Heart left ventricle (tissue), 16 donors: ENCODE results near the gene KCND3. TPM values are rescaled to one million over a fixed set of nuclear protein-coding genes. Genes with fewer than 3 reads are reported as not detected.

Experiments used
- ATAC-seq, 4 donors: fragments of 200-7000 bp; cut with Tn5 transposase; one replicate each; pipeline ENCODE4 v1.9.1; 2020 to 2022; ENCODE audit warnings: moderate library complexity in 4 of 4, mild to moderate bottlenecking in 3 of 4, moderate number of reproducible peaks in 1 of 4
- DNase-seq, 5 donors: peaks; one replicate each; pipeline ENCODE4 v3.0.0-alpha.2; 2020
- H3K27ac ChIP-seq, 12 donors: fragments of 200-600 bp; sonication (generic) in 4 of 12; one replicate each; pipeline versions ENCODE4 v1.5.0 to v1.8.0; 2016 to 2022; ENCODE audit warnings: mild to moderate bottlenecking in 2 of 12
- H3K27me3 ChIP-seq, 9 donors: fragments of 200-600 bp; sonication (generic) in 2 of 9; one replicate each; pipeline versions ENCODE4 v1.5.1 to v1.8.0; 2016 to 2022; ENCODE audit warnings: mild to moderate bottlenecking in 3 of 9
- H3K36me3 ChIP-seq, 9 donors: fragments of 200-600 bp; sonication (generic) in 2 of 9; one replicate each; pipeline versions ENCODE4 v1.5.0 to v1.8.0; 2018 to 2022; ENCODE audit warnings: mild to moderate bottlenecking in 2 of 9
- H3K4me1 ChIP-seq, 12 donors: fragments of 200-600 bp; sonication (generic) in 4 of 12; one replicate each; pipeline versions ENCODE4 v1.5.0 to v1.8.0; 2016 to 2022; ENCODE audit warnings: mild to moderate bottlenecking in 3 of 12
- H3K4me3 ChIP-seq, 12 donors: fragments of 200-600 bp; sonication (generic) in 4 of 12; one replicate each; pipeline versions ENCODE4 v1.5.0 to v1.8.0; 2017 to 2022; ENCODE audit warnings: mild to moderate bottlenecking in 9 of 12, moderate library complexity in 4 of 12
- H3K9me3 ChIP-seq, 12 donors: fragments of 200-600 bp; sonication (generic) in 4 of 12; one replicate each; pipeline versions ENCODE4 v1.5.0 to v1.8.0; 2016 to 2022; ENCODE audit warnings: mild to moderate bottlenecking in 1 of 12
- POLR2A ChIP-seq, 2 donors: fragments of 450-650 bp; IDR thresholded peaks; one replicate each; pipeline ENCODE4 v1.6.1; 2017; ENCODE audit warnings: antibody characterized with exemption in 2 of 2, mild to moderate bottlenecking in 2 of 2, moderate library complexity in 2 of 2
- WGBS, 4 donors: extraction: QIAGEN DNeasy Blood & Tissue Kit in 2 of 4; methylation state at CpG; one replicate each; pipeline versions ENCODE4 v1.1.5 to v1.1.7; 2013 to 2018; 5-methylcytosine and 5-hydroxymethylcytosine counted together
- intact Hi-C, 10 donors: fragments of 100-400 bp; cut with DNase I; formaldehyde crosslinking; loops; one replicate each; pipeline versions ENCODE4 v1.11.1 to v1.14.2; 2022
- polyA plus RNA-seq, 2 donors: library from polyadenylated mRNA; stranded (reverse); fragments of 200-250 nt; gene quantifications; one replicate each; pipeline ENCODE4 v1.2.3, GENCODE V29; 2013
- total RNA-seq, 9 donors: library from RNA; depleted of rRNA in 2 of 9; stranded (reverse); fragments of >200 nt in 2 of 9; fragmentation: NEBNext Ultra II Directional in 3 of 9; extraction: Animal tissue kit (Norgen Biotek cat#: 25700) in 3 of 9; gene quantifications; one replicate each; pipeline versions ENCODE4 v1.1.0 to v1.2.4, GENCODE V29; 2016 to 2023
- TF ChIP-seq, protein P1 (sequence below), 12 donors: fragments of 200-600 bp; sonication (generic) in 4 of 12; IDR thresholded peaks; one replicate each; pipeline versions ENCODE4 v1.5.0 to v1.8.0; 2018 to 2022; ENCODE audit warnings: antibody characterized with exemption in 12 of 12, mild to moderate bottlenecking in 5 of 12
- donor health status: ischemic (EF 13 %, LVEDD 7.1; RV severe dilation, severe dysfunction).
- donor health status: healthy with polysubstance abuse.
- donor health status: DM: no; HTN: yes; CAD: no.
- donor health status: DM: no; HTN: no; CAD: no.
- donor health status: ischemic (EF 25% LVEDD 6.9; RV normal size, moderate dysfunction).
- donor health status: ischemic (EF 25% LVEDD 5.7; RV mildly dilated, moderate dysfunction).
- donor health status: healthy.
- donor health status: DM: yes; HTN: yes; CAD: no.
- donor health status: ischemic (EF 35%, LVEDD 5.7; RV mildly dilated, moderate dysfunction).
- donor health status: nonischemic (EF 11% LVEDD 7.7; RV severe dilation, severe dysfunction).
- donor health status: DM: yes; HTN: yes; CAD: no.
- donor health status: PGD.
- donor health status: ischemic (EF 29% LVEDD 5.4; RV normal size, mild dysfunction).
- donor health status: nonischemic (EF 23%, LVEDD 6.1; RV moderate dilation, normal function).

The KCND3 gene
- total and polyA plus RNA-seq, 11 donors, result 7.2 to 23.0 (median 15.3) TPM

- DNase-seq, result peak; percentile 81 to 94 (median 87)
- Histone ChIP-seq H3K4me3 (peak overlapping the region in 9 of 12 donors; percentile 5 to 89 (median 78)), H3K27ac (peak overlapping the region; percentile 37 to 100 (median 98)), H3K9me3 (no peaks in the 10 kb centered on the region), H3K4me1 (peaks cover 23 to 87% (median 71%) of the 10 kb centered on the region in 12 donors), H3K36me3 (peaks cover 0 to 8% (median 2%) of the 10 kb centered on the region in 9 donors), H3K27me3 (peaks cover 0 to 8% (median 0%) of the 10 kb centered on the region in 9 donors)
- peak; percentile 19 to 49 (median 34) for ATAC-seq
- TF ChIP-seq POLR2A (IDR thresholded peaks at IDR 0.05), result peak in 1 of 2 donors; percentile 47
- TF ChIP-seq, protein P1, sequence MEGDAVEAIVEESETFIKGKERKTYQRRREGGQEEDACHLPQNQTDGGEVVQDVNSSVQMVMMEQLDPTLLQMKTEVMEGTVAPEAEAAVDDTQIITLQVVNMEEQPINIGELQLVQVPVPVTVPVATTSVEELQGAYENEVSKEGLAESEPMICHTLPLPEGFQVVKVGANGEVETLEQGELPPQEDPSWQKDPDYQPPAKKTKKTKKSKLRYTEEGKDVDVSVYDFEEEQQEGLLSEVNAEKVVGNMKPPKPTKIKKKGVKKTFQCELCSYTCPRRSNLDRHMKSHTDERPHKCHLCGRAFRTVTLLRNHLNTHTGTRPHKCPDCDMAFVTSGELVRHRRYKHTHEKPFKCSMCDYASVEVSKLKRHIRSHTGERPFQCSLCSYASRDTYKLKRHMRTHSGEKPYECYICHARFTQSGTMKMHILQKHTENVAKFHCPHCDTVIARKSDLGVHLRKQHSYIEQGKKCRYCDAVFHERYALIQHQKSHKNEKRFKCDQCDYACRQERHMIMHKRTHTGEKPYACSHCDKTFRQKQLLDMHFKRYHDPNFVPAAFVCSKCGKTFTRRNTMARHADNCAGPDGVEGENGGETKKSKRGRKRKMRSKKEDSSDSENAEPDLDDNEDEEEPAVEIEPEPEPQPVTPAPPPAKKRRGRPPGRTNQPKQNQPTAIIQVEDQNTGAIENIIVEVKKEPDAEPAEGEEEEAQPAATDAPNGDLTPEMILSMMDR (IDR thresholded peaks at IDR 0.05), result no peak
- intact Hi-C loops, result no loop called here
- 33 to 40% (median 38%) methylated on average over 4 of the region's 4 CpGs for WGBS, 4 donors
These were observed 252.8 kb downstream of the KCND3 start for GRCh38 chr1:111736548-111737215.

- TF ChIP-seq POLR2A (IDR thresholded peaks at IDR 0.05), result no peak
- TF ChIP-seq, protein P1 (IDR thresholded peaks at IDR 0.05), result no peak
- Histone ChIP-seq H3K4me1 (peaks cover 23 to 90% (median 76%) of the 10 kb centered on the region in 12 donors), H3K27ac (peak overlapping the region; percentile 11 to 100 (median 98)), H3K9me3 (no peaks in the 10 kb centered on the region), H3K4me3 (peak overlapping the region in 1 of 12 donors; percentile 5), H3K27me3 (peaks cover 0 to 2% (median 0%) of the 10 kb centered on the region in 9 donors), H3K36me3 (peaks cover 0 to 8% (median 2%) of the 10 kb centered on the region in 9 donors)
- ATAC-seq, result no peak
- 79 to 89% (median 84%) methylated on average over 8 of the region's 8 CpGs for WGBS, 4 donors
- DNase-seq, result peak in 1 of 5 donors; percentile 4
- intact Hi-C loops, result loop anchor here in 1 of 10 donors (2.0 kb wide), 1 partner anchor 15 kb away; no protein-coding TSS in a partner anchor
These were observed 253.5 kb downstream of the KCND3 start for GRCh38 chr1:111735858-111736544.

DNA sequence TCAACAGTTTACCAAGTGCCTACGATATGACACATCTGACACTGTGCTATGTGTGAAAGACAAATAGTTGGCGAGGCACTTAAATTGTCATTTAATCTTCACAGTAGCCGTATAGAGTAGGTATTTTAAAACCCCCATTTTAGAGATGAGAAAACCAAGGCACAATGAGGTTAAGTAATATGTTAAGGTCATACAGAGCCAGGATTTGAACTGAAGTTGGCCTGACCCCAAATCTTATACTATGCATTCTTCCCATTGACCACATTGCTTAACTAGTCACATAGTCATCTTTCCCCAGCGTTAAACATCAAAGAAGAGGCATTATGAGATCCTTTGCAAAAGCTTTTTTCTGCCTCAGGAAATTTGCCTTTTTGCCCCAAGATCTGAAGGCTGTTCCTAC, 254.1 kb downstream of the KCND3 start:
- intact Hi-C loops, result loop anchor here in 1 of 10 donors (2.0 kb wide), 1 partner anchor 15 kb away; no protein-coding TSS in a partner anchor
- no peak overlapping the region for H3K4me3 ChIP-seq
- peaks cover 0 to 8% (median 4%) of the 10 kb centered on the region in 9 donors for H3K36me3 ChIP-seq
- WGBS, 4 donors, result 71 to 83% (median 76%) methylated on average over 4 of the region's 4 CpGs
- ATAC-seq (no peak), DNase-seq (no peak)
- H3K27ac ChIP-seq, result peak overlapping the region in 9 of 12 donors; percentile 11 to 100 (median 97)
- TF ChIP-seq POLR2A (IDR thresholded peaks at IDR 0.05), result no peak
- TF ChIP-seq, protein P1 (IDR thresholded peaks at IDR 0.05), result no peak
- H3K4me1 ChIP-seq, result peaks cover 23 to 91% (median 78%) of the 10 kb centered on the region in 12 donors
- H3K9me3 ChIP-seq, result no peaks in the 10 kb centered on the region
- H3K27me3 ChIP-seq, result no peaks in the 10 kb centered on the region

- intact Hi-C loops, result loop anchor here in 1 of 10 donors (2.0 kb wide), 1 partner anchor 14 kb away; no protein-coding TSS in a partner anchor
- no peak for ATAC-seq
- WGBS, 4 donors, result 82 to 94% (median 90%) methylated on average over 3 of the region's 3 CpGs
- peak overlapping the region; percentile 12 to 100 (median 84) for H3K27ac ChIP-seq
- no peak for DNase-seq
- H3K36me3 ChIP-seq, result peaks cover 0 to 8% (median 4%) of the 10 kb centered on the region in 9 donors
- no peaks in the 10 kb centered on the region for H3K9me3 ChIP-seq
- TF ChIP-seq, protein P1 (IDR thresholded peaks at IDR 0.05), result no peak
- TF ChIP-seq POLR2A (IDR thresholded peaks at IDR 0.05), result no peak
- no peak overlapping the region for H3K4me3 ChIP-seq
- H3K27me3 ChIP-seq, result no peaks in the 10 kb centered on the region
- H3K4me1 ChIP-seq, result peaks cover 23 to 91% (median 79%) of the 10 kb centered on the region in 12 donors
These were observed 254.6 kb downstream of the KCND3 start for GRCh38 chr1:111734856-111735255.
